HG03135 (cell line): ENCODE data around the gene SRGAP3.

Experiments used
- ATAC-seq: cut with Tn5 transposase; IDR thresholded peaks from one replicate; pipeline ENCODE4 v1.9.1; 2021; ENCODE audit warnings: mild to moderate bottlenecking, moderate library complexity; ENCODE audit not compliant: unreplicated experiment

The SRGAP3 gene

GRCh38 chr3:9026320-9027045 is 223.0 kb downstream of the SRGAP3 start:
- no peak for ATAC-seq

- no peak for ATAC-seq
These were observed 225.1 kb downstream of the SRGAP3 start for GRCh38 chr3:9024341-9024740.

GRCh38 chr3:9023226-9023590 is 226.2 kb downstream of the SRGAP3 start:
- ATAC-seq = no peak

GRCh38 chr3:9022305-9023225 is 226.9 kb downstream of the SRGAP3 start:
- ATAC-seq = no peak

GRCh38 chr3:9021271-9022009 is 228.0 kb downstream of the SRGAP3 start:
- no peak for ATAC-seq

- ATAC-seq = no peak
These were observed 229.0 kb downstream of the SRGAP3 start for GRCh38 chr3:9020426-9020825.

GRCh38 chr3:9019259-9019961 is 230.0 kb downstream of the SRGAP3 start:
- no peak for ATAC-seq

- ATAC-seq = no peak
These were observed 234.2 kb downstream of the SRGAP3 start for GRCh38 chr3:9015250-9015649.

GRCh38 chr3:9013782-9014563 is 235.5 kb downstream of the SRGAP3 start:
- no peak for ATAC-seq

GRCh38 chr3:9012521-9012920 is 236.9 kb downstream of the SRGAP3 start:
- no peak for ATAC-seq

GRCh38 chr3:9009976-9010545 is 239.4 kb downstream of the SRGAP3 start:
- no peak for ATAC-seq

GRCh38 chr3:9008550-9009255 is 240.7 kb downstream of the SRGAP3 start:
- ATAC-seq = no peak

- ATAC-seq = no peak
These were observed 241.5 kb downstream of the SRGAP3 start for GRCh38 chr3:9007928-9008327.

GRCh38 chr3:9007213-9007612 is 242.2 kb downstream of the SRGAP3 start:
- ATAC-seq = no peak

- ATAC-seq = no peak
These were observed 249.4 kb downstream of the SRGAP3 start for GRCh38 chr3:9000041-9000440.

- ATAC-seq = no peak
These were observed 252.3 kb downstream of the SRGAP3 start for GRCh38 chr3:8997151-8997550.

GRCh38 chr3:8996681-8997121 is 252.7 kb downstream of the SRGAP3 start:
- no peak for ATAC-seq

- ATAC-seq = no peak
These were observed 253.2 kb downstream of the SRGAP3 start for GRCh38 chr3:8996216-8996615.

GRCh38 chr3:8994226-8994625 is 255.2 kb downstream of the SRGAP3 start:
- no peak for ATAC-seq
